SIG-M5 treated with dmso at 0.1 percent for 504 hours (cell line): ENCODE results near the gene SKP2.
"Not testable (repeated sequence)": the region's sequence is repeated elsewhere in the genome, so short reads cannot be mapped to it uniquely, and the experiment has no call there.

ENCODE experiments used
- DNase-seq: peaks from one replicate; lab custom pipeline; 2025; ENCODE audit not compliant: unreplicated experiment; lab: John Stamatoyannopoulos, UW

Gene SKP2

GRCh38 chr5:36198281-36198680 is 46.4 kb downstream of the SKP2 start:
- no peak for DNase-seq

- not testable (repeated sequence) for DNase-seq
Measured at GRCh38 chr5:36198783-36199182, 46.9 kb downstream of the SKP2 start.

- DNase-seq: no peak
Measured at GRCh38 chr5:36199620-36200019, 47.7 kb downstream of the SKP2 start.

- no peak for DNase-seq
Measured at GRCh38 chr5:36200513-36200912, 48.6 kb downstream of the SKP2 start.

- DNase-seq: no peak
Measured at GRCh38 chr5:36202521-36202961, 50.6 kb downstream of the SKP2 start.

- DNase-seq: no peak
Measured at GRCh38 chr5:36205329-36205728, 53.4 kb downstream of the SKP2 start.

- no peak for DNase-seq
Measured at GRCh38 chr5:36206913-36207312, 55.0 kb downstream of the SKP2 start.

- no peak for DNase-seq
Measured at GRCh38 chr5:36208786-36209185, 56.9 kb downstream of the SKP2 start.

- no peak for DNase-seq
Measured at GRCh38 chr5:36209664-36210063, 57.8 kb downstream of the SKP2 start.

- peak; percentile 5 for DNase-seq
Measured at GRCh38 chr5:36214436-36214835, 62.5 kb downstream of the SKP2 start.

GRCh38 chr5:36215910-36216309 is 64.0 kb downstream of the SKP2 start:
- DNase-seq: no peak

- DNase-seq: no peak
Measured at GRCh38 chr5:36217567-36217966, 65.7 kb downstream of the SKP2 start.

- DNase-seq: no peak
Measured at GRCh38 chr5:36217988-36218387, 66.1 kb downstream of the SKP2 start.

- DNase-seq: no peak
Measured at GRCh38 chr5:36222620-36223019, 70.7 kb downstream of the SKP2 start.

- no peak for DNase-seq
Measured at GRCh38 chr5:36227046-36227445, 75.1 kb downstream of the SKP2 start.

GRCh38 chr5:36228505-36228904 is 76.6 kb downstream of the SKP2 start:
- DNase-seq: no peak

- DNase-seq: no peak
Measured at GRCh38 chr5:36230151-36230790, 78.4 kb downstream of the SKP2 start.

- DNase-seq: no peak
Measured at GRCh38 chr5:36232533-36232932, 80.6 kb downstream of the SKP2 start.
